HG03159 (cell line): Measurements from ENCODE around the gene OR9A2.

ENCODE experiments used
- ATAC-seq: cut with Tn5 transposase; IDR thresholded peaks from one replicate; pipeline ENCODE4 v1.9.1; 2021; ENCODE audit warnings: mild to moderate bottlenecking, moderate library complexity; ENCODE audit not compliant: unreplicated experiment

The OR9A2 gene, protein sequence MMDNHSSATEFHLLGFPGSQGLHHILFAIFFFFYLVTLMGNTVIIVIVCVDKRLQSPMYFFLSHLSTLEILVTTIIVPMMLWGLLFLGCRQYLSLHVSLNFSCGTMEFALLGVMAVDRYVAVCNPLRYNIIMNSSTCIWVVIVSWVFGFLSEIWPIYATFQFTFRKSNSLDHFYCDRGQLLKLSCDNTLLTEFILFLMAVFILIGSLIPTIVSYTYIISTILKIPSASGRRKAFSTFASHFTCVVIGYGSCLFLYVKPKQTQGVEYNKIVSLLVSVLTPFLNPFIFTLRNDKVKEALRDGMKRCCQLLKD

DNA sequence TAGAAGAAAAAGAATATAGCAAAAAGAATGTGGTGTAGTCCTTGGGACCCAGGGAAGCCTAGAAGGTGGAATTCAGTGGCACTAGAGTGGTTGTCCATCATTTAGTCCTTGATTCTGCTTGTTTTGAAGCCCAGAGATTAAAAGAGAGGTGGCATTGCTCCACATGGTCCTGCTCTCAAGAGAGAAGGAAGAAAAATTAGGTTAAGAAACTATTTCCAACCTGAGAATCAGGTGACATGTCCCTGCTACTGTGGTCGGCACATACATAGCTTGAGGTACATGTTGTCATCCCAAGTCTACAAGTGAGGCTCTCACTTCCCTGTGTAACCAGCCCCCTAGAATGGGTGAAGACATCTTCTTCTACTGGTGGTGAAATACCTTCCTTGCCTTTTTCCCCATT, at the start of gene OR9A2:
Gene OR9A2, minus strand, starts transcription at position 101 of the 400 bp plus-strand sequence. Its CDS starts 0 bp downstream, at position 101.
- no peak for ATAC-seq

DNA sequence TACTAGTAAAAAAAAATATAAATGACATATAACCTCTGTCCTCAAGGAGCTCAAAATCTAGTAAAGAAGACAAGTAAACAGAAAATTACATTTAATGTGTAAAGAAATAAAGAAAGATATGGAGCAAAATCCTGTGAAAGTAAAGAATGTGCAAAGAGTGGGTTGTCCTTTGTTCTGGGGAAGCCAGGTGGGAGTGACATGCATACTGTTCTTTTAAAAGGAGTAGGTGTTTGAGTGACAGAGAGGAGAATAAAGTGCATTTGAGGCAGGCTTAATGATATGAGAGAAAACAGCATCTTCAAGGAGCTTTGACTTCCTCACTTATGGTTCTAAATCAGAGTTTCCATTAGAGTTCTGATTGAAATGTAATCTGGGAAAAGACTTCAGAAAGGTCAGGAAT, 47.2 kb upstream of the OR9A2 start:
- ATAC-seq = no peak

DNA sequence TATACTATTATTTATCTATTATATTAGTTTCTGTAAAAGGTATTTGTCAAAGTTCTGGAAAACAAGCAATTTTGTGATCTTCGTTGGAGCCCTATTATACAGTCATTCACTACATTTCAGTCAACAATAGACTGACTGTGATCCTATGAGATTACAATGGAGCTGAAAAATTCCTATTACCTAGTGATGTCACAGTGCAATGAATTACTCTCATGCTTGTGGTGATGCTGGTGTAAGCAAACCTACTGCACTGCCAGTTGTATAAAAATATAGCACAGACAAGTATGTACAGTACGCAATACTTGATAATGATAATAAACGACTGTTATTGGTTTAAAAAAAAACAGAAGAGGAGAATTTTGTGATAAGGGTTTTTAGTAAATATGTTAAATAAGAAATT, 46.6 kb upstream of the OR9A2 start:
- no peak for ATAC-seq

DNA sequence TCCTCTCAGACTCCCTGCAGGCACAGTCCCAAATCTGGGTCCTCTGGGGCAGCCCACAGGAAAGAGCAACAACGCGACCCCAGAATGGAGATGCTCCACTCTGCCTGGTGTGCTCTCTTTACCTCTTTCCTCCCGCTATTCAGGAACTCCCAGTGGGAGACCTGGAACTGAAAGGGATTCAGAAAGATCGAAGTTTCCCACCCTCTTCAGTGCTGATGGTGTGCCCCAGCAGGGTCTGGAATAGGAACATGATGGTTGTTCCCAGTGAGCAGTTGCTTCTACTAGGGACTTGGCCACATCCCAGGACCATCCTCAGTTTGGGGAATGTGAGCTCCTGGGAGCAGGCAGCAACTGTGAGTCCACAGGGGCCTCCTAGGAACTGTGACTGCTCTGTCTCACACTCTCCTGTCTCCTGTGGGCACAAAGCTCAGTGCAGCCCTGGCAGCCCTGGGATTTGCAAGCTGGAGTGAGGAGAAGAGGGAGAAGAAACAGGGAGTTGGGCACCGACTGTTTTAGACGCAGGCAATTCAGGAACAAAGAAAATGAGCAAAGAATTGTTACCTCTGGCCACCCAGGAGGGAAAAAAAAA, 43.1 kb upstream of the OR9A2 start:
- no peak for ATAC-seq

DNA sequence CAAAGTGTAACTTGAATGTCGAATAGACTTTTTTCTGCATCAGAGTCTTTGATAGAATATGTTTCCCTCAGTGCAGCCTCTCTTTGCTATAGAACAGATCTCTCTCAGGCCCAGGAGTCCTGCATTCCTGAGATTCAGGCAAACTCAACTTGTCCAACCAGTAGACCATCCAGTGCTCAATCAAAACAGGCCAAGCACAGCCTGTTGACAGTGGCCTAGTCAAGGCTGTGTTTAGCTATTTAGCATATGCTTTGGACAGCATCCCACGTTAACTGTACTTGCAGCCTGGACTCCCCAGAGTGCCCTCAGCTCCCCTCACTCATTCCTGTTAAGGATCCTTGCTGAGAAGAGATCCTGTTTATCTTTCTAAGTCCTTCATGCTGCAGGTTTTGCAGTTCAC, 41.5 kb upstream of the OR9A2 start:
- ATAC-seq = no peak

DNA sequence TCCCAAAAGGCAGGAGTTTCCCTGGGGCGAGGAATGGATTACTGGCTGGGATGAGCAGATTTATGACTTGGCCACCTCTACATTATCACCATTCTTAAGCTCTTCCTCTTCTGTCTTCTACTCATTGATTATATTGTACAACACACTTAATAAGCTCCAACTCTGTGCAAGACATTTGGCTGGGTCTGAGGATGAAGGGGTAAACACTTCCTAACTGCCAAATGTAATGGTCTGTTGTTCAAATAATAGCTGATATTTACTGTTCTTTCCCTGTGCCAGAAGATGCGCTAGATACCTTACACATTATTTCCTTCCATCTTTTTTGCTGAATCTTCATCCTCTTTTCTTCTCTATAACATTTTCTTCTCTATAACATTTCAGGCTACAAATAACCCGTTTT, 36.8 kb upstream of the OR9A2 start:
- ATAC-seq = no peak

DNA sequence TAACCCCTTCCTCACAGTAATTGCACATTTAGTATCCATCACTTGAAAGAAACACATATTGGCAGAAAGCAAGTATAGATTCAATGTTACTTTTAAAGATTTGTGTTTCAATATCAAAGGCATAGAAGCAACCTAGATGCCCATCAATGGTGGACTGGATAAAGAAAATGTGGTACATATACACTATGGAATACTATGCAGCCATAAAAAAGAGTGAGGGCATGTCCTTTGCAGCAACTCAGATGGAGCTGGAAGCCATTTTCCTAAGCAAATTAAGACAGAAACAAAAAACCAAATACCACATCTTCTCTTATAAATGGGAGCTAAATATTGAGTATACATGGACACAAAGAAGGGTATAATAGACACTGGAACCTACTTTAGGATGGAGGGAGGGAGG, 28.8 kb upstream of the OR9A2 start:
- no peak for ATAC-seq

DNA sequence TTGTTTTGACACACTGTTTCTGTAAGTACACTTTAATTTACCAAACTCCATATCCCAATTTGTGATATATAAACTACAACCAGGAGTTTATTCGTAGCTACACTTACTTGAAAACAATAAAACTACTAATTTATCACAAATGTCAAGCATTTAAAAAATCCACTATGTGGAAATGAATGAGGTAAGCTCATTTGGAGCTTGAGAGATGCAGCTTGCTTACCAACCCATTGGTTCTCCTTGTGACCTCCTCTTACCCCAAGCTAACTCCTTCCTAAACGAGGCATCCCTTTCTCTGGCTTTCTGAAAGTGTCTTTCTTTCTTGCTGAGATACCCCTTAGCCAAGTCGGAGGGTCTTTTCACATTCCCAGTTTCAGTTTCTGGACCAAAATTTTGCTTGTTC, 27.7 kb upstream of the OR9A2 start:
- ATAC-seq = no peak

DNA sequence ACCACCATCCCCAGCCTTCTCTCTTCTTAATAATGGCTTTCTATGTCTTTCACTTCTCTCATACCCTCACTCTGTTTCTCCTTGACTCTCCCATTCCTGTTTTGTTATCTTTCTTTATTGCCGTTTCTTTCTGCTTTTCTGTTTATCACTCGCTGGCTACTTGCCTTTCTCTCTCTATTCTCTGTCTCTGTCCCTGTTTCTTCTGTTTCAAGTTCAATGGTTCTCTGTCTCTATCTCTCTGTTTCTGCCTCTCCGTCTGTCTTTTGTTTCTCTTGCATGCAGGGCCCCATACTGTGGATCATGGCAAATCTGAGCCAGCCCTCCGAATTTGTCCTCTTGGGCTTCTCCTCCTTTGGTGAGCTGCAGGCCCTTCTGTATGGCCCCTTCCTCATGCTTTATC, 25.1 kb upstream of the OR9A2 start, which contains the start of gene OR6V1:
Gene OR6V1, plus strand, starts transcription at position 301 of the 400 bp plus-strand sequence. Its CDS starts 0 bp downstream, at position 301.
- ATAC-seq = no peak

DNA sequence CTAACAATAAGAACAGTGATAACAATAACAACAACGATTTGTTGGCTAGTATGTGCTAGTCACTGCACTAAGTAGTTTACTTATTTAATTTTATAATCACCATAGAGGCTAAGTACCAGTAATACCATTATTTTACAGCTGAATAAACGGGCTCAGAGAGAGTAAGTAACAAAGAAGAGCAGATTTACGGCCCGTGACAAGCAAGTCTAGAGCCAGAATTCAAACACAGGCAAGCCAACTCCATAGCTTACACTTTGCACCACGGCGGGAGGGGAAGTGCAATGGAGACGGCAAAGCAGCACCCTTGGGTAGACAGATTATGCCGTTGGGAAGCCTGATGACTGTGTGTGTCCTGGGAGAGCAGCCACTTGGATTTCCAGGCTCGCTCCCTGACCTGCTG, 24.0 kb upstream of the OR9A2 start:
- ATAC-seq = no peak

DNA sequence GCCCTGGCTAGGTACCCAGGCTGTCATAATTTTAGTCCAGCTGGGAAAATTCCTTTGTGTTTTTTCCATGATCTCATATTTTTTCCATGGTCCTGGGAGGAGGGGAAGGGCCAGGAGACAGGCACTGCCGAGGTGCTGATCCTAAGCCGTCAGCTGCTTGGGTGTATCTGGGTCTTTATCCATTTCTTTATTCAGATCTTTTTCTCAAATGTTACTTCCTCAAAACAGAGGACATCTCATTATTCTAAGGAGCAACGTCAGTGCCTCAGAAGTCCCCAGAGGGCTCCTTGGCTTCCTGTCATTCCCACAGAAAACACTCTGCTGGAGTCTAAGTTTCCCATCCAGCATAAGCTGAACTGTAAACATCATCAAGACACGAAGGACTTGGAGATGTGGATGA, 22.4 kb upstream of the OR9A2 start:
- ATAC-seq = no peak

DNA sequence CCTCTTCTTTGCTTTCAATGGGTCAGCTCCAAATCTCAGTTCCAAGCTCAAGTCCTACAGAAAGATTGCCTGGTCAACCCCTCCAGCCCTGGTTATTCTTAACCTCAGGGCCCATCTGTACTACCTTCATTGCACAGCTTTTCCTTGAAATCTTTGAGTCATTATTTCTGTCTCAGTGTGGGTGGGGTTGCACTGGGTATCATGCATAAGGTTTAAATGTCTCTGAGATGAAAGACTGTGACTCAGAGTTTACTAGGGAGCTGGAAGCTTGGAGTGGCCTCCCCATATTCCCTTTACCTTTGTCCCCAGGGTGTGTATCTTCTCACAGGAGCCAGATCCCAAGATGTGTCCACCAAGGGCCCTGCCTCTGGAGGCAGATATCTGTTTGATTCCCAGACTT, 21.9 kb upstream of the OR9A2 start:
- ATAC-seq = no peak

DNA sequence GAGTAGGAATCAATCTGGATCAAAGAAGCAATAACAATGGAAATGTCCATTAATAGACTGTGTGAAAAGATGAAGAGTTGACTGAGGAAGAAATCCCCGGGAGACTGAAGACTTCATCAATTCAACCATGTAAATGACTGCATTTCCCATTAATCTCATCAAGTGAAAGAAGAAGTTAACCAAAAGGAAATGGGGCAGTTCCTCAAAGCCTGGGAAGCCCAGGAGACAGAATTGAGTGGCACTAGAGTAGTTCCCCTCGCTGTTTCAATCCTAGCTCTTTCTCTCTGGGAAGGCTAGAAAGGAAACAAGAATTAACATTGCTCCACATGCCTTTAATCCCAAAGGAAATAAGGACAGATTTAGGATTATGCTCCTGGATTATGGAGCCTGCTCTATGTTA, 20.4 kb upstream of the OR9A2 start:
- ATAC-seq = no peak

DNA sequence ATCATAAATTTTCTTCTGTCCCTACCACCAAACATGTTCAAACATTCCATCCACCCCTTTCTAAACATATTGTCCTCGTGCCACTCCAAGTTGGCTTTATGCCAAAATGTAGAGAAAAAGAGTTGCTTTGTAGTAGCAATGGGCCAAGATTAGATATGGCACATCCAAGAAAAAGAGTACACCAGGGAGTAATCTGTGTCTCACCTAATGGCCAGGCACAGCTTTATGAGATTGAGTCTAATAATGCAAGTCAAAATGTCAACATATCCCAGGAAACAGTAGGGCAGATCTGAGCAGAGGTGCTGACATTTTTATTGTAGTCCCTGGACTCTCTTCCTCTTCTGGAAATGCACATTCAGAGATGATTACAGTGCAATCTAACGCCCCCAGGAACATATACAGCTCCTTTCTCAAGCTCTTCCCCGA, 19.5 kb upstream of the OR9A2 start:
- no peak for ATAC-seq

DNA sequence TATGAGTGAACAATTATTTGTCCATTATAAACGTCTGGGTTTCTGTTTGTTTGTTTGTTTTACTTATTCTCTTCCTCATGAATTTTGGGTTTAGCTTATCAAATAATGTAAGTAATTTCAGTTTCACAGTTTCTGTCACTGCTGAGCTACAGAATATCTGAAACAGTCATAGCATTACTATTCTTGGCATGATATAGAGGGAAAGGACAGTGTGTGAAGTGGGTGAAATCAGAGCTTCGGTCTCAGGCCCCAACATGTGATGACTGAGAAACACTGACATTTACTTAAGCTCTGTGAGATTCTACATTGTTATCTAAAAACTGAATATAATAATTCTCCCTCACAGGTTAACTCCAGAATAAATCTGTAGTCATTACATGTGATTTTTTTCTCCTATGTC, 16.5 kb upstream of the OR9A2 start:
- ATAC-seq = no peak

DNA sequence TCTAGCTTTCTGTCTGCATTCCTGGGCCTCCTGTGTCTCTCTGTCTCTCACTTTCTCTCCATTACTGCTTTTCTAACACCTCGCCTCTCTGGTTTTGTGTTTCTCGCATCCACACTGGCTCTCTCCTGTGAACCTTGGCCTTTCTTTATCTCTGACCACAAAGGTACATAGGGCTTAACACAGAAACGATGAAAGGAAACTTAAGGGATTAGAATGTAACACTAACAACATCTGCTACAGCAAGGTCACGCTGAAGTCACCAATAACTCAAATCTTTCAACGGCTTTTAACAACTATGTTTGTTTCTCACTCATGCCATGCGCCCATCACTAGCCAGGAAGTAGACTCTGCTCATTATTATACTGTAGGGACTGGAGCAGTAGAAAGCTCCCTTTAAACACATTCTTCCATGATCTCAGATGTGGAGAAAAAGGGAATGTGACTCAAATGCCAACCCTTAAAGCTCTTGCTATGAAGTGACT, 15.9 kb upstream of the OR9A2 start:
- no peak for ATAC-seq

DNA sequence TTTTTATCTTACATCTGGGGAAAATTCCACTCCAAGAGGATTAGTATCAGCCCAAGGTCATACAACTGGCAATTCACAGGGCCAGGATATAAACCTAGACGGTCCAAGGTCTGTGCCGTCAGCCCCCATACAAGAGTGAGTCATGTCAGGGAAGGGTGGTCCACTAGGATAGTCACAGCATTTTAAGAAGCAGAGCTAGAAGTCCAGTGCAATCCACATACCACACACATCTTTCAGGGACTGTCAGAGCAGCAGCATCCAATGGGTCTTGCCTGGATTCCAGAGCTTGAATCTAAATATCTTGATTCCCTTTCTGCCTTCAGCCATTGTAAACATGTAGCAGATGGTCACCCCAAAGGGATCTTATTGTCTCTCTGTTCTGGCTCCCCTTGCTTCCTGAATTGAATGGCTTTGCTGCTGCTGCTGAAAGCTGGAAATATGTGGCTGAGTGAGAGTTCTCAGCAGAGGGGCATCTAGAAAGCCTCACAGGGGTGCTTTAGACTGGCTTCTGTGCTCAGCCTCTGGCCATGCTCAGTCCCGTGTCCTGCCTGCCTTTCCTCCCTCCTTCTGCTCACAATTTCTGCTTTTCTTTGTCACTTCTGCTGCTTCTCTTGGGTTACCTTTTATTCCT, 15.3 kb upstream of the OR9A2 start:
- ATAC-seq = no peak

DNA sequence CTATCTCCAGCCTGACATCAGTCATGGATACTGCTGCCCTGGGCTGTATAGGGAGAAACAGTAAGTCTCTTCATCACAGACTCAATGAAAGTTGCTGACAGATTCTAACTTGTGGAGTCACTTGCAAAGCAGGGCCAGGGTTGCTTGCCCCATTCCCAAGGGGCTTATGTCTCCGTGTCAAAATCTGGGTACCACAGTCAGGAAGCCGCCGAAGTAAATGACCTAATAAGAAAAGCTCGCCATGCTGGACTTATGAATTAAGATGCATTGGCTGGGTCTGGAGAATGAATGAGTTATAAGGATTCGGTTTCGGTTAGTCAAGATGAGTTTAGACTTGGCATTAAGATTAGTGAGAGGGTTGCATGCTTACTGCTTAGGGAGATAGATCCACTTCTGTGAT, 14.4 kb upstream of the OR9A2 start:
- no peak for ATAC-seq

DNA sequence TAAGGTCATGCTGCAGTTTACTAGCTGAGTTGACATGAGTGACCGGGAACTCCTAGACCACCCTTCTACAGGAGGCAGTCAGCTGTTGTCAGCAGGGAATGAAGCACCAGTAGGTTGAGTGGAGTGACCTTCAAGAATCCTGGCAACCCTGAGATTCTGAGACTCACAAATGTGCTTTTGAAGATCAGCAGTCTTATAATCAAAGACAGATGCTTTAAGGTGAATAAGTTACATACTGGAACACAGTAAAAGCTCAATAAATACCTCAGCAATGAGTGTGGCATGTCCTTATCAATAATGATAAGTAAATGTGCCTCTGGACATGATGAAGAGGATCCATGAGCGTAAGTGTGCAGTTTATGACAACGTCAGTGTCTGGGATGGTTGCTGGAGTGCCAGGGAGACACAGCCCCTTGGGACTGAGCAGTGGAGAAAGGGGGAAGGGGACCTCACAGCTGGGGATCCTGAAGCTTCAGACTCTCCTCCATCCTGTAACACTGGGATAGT, 13.3 kb upstream of the OR9A2 start:
- no peak for ATAC-seq

DNA sequence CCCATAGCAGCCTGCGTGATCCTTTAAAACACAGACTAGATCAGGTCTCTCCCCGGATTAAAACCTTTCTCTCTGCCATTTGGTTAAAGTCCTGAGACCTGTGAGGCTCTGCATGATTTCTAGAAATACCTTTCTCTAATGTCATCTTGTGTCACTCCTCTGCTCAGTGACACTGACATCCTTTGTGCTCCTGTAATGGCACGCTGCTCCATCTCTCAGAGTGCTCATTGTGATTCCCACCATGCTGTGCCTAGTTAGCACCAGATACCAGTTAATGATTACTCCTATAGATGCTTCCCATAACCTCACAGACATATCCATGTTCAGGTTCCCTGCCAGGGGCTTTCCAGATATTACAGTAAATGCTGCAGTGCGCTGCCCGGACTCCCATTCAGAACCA, 11.7 kb upstream of the OR9A2 start:
- ATAC-seq = no peak

DNA sequence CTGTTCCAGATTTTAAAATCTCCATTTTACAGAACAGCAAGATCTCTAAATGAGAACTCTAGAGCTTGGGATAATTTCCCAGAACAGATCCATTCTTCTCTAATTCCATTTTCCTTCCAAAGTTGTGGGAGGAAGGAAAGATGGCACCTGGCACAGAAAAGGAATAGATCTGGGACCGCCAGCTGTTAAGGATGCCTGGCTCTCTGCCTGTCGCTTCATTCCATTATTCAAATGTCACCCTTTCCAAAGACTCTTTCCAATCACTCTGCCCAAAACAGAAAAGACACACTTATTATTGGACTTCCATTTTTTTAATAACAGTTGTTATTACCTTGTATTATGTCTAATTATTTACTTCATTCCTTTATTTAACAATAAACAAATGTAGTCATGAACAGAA, 751 bp upstream of the OR9A2 start:
- ATAC-seq = no peak

DNA sequence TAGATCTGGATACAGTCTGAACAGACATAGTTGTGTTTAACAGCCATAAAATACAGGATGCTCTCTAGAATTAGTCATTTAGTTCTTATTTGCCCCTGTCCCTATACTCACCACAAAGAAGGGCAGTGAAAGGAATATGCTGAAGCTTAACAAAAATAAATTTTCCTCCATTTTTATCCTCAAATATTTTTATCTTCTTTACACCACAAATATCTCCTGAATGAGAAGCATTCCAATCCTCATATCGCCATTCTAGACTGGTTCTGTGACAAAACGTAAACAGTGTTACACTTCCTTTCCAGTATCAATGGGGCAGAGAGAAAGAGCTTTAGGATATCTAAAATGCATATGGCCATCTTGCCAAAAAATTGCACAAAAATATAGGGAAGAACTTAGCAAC, 1.6 kb downstream of the OR9A2 start:
- no peak for ATAC-seq
